Putamen (tissue), 1 donor: ENCODE measurements around the gene KCNMB2.
"Not testable (repeated sequence)": the region's sequence is repeated elsewhere in the genome, so short reads cannot be mapped to it uniquely, and the experiment has no call there.

Experiments
- DNase-seq: peaks from one replicate; pipeline ENCODE4 v3.0.0-alpha.2; 2016; ENCODE audit warnings: low spot score

KCNMB2 gene

DNA sequence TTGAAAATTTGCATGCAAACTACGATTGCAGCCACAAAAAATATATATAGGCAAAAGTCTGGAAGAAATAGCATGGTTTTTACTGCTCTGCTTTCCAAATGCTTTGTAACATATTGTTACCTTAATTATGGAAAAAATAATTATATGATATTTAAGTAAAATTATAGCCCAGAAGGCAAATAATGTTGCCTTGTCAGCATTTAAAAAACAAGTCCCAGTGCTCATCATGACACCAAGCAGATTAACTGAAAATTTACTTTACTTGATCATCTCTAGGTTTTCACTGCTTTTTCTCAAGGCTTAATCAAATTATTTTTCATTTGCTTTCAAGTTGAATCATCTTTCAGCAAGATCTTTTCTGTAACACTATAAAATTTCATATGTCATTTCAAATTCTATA is 272.5 kb downstream of the KCNMB2 start:
- DNase-seq, result no peak

DNA sequence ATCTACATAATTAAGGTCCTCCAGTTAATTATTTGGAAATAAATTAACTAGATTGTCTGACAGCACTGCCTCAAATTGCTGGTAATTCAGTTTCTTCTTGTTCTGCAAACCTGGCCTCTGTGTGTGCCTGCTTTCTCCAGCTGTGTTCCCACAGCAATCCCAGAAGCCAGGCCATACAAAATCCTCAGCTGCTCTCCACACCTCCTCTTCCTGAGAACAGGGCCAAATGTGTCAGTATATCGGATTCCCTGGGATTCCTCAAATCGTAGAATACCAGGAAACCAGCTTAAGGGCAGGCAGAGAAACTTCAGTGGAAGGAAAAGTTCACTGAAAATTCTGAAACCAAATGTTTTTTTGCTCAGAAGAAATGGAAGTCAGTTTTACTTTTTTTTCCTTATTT is 273.9 kb downstream of the KCNMB2 start:
- DNase-seq, result no peak

DNA sequence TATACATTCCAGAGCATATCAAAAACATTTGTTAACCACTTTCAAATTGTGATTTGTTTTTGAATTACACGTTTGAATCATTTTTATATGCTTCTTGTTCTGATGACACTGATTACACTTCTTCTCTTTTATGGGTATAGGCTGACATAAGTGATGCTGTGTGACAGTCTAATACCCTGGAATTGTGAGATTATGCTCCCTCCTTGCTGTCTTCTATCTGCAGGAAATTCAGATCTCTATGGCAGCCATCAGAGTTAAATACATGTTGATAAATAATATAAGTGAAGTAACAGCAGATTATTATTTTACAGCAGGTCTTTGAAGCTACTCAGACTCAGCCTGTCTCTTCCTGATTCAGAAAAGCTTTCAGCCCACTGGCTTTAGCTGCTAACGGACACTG is 286.5 kb downstream of the KCNMB2 start:
- no peak for DNase-seq

DNA sequence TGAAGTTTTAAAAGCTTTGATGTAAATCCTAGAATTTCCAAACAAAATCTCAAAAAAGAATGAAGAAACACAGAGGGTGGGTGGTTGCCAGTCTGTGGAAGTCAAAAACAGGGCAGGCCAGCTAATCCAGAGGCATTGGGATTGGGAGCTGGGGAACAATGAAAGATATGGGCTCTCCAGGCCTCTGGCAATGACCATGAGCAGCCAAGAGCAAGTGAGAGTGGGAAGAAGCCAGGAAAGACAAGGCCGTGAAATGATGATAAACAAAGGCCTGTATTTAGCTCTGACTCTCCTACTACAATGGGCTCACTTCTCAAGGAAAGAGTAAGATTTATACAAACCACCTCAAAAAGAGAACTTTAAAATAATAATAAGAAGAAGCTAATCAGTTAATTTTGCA is 286.9 kb downstream of the KCNMB2 start:
- no peak for DNase-seq

DNA sequence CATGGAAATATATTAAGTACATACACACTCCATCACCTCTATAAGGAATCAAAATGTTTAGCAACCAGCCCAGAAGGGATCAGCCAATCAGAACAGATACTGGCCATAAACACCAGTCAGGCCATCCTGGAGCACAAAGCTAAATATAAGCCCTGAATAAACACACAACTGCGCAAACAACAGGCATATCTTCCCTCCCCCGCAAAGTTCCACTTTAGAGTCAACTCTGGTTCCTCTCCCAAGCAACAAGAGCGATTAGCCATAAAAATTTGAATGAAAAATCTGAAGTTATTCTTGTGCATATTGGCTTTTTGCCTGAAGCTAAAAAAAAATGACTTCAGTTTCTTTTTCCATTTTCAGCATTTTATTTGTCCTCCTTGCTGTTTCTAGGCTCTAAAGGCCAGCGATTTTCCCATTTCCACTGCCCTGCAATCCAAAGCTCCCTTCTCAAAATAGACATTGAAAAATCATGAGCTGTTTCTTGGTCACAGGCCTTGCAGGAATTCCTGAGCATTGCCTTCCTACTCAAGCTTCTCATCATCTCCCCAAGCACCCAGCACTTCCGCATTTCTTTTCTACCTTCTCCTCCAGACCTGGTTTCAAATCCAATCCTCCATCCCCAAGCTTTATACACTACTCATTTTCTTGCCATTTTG is 287.5 kb downstream of the KCNMB2 start:
- DNase-seq, result peak; percentile 2

DNA sequence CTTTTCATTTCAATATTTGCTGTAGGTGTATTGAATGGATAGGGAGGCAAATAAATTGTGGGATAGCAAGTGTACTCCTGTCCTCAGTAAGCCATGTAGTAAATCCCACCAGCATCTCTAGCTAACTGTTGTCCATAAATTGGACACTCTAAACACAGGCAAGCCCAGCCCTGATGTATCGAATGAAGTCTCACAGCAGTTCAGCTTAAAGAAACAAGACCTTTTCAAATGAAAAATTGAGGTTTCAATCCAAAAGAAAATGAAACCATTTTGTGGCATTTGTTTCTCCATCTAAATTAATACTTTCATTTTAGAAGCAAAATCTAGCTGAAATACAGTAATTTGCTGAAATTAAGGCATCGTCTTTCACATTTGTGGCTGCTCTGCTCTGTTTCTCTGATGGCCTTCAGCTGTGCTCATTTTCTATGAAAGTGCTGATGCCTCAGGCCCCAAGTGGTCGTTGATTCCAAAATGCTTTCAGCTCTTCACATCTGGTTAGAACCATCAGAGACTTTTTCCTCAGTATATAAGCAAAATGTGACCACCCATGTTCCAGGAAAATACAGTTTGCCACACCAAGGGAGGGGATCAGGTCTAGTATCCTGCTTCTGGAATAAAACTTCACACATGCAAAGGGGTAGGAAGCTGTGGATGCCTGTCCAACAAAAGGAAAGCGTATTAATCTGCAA is 290.3 kb downstream of the KCNMB2 start:
- no peak for DNase-seq

DNA sequence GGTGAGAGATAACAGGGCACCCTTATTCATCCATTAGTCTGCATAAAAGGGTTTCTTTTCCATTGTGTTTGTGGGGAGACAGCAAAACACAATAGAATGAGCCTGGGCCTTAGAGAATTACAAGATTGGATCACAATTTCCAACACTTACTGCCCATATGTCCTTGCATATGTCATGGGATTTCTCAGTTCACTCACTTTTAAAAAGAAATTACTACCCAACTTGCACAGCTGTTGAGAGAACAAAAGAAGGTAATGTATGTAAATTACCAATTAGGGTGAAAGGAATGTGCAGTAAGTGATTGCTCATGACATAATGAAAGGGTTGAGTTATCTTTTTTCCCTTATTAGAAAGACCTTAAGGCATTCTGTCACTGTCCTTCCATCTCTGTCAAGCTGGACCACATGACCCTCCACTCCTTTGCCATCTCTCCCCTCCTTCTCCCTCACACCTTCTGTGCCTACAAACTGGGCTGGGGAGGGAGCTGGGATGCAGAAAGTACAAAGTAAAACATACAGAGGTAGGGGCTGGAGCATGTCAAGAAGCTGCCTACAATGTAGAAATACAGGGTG is 291.1 kb downstream of the KCNMB2 start:
- DNase-seq, result no peak

DNA sequence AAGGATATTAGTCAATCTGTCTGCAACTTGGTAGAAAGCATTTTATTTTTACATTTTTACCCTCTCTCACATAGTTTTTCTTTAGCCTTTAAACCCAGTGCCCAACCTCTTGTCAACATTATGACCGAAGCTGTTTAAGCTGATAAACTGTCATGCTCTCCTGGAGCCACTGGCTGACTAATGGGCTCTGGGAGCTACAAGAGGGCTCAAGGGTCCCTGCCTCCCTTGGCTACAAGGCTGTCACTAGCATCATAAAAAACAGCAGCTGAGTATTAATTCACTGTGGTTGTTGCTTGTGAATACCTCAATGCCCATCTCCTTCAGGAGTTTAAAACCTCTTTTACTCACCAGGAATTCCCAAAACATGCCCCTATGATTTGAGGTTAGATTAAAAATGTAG is 297.5 kb downstream of the KCNMB2 start:
- no peak for DNase-seq

DNA sequence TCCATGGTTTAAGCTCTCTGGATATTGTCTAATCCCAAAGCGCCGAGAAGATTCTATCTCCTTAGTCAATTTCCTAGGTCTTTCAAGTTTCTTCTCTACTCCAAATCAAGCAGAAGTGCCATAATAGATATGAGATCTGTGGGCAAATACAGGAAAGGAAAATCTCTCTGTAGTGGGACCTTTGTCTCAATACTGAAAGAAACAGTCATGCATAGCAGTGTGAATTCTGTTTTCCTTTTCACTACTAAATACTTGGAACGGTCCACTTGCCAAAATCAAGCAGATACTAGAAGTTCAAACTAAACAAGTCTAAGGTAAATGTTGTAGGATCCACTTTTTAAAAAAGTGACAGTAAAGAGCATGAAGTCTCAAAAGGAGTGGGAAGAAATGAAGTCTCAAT is 298.8 kb downstream of the KCNMB2 start:
- DNase-seq, result no peak

DNA sequence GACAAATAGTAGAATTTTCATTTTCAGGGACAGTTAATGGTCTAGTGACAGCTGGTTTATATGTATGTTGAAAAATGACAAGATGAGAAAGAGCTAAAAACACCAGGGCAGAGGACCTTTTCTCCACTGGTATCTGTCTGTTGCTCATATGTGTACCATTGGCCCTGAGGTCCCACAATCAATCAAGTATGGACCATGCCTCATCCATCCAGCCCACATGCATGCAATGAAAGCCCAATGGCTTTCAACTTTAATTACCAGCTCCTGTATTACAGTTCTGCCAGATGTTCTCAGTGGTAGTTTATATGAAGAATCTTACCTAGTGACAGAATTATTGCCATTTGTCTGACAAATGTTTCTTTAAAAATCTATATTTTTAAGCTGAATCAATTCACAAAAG is 301.3 kb downstream of the KCNMB2 start:
- no peak for DNase-seq

DNA sequence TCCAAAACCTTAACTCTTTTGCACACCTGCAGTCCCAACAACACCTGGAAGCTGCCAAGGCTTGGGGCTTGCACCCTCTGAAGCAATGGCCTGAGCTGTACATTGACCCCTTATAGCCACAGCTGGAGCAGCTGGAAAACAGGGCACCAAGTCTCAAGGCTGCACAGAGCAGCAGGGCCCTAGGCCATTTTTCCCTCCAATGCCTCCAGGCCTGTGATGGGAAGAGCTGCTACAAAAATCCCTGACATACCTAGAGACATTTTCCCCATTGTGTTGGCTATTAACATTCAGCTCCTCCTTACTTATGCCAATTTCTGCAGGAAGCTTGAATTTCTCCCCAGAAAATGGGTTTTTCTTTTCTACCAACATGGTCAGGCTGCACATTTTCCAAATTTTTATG is 304.4 kb downstream of the KCNMB2 start:
- no peak for DNase-seq

DNA sequence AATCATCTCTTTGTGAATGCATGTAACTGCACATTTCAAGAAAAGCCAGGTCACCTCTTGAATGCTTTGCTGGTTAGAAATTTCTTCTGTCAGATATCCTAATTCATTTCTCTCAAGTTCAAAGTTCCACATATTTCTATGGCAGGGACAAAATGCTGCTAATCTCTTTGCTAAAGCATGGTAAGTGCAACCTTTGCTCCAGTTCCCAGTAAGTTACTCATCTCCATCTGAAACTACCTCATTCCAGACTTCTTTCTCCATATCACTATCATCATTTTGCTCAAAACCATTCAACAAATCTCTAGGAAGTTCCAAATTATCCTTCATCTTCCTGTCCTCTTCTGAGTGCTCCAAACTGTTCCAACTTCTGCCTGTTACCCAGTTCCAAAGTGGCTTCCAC is 304.8 kb downstream of the KCNMB2 start:
- no peak for DNase-seq

DNA sequence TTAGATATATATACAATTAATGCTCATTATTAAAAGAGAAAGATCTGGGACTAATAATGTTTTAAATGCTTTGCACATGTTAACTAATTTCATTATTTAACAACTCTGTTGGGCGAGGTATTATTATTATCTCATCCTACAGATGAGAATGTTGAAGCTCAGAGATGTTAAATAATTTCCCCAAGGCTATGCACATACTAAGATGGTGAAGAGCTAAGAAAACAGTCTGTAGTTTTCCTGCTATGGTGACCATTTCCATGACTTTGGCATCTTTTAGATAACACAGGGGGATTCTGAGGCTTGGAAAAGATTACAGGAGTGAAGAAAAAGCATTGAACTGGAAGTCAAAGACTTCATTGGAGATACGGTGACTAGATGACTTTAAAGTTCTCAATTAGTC is 308.7 kb downstream of the KCNMB2 start:
- DNase-seq, result no peak

DNA sequence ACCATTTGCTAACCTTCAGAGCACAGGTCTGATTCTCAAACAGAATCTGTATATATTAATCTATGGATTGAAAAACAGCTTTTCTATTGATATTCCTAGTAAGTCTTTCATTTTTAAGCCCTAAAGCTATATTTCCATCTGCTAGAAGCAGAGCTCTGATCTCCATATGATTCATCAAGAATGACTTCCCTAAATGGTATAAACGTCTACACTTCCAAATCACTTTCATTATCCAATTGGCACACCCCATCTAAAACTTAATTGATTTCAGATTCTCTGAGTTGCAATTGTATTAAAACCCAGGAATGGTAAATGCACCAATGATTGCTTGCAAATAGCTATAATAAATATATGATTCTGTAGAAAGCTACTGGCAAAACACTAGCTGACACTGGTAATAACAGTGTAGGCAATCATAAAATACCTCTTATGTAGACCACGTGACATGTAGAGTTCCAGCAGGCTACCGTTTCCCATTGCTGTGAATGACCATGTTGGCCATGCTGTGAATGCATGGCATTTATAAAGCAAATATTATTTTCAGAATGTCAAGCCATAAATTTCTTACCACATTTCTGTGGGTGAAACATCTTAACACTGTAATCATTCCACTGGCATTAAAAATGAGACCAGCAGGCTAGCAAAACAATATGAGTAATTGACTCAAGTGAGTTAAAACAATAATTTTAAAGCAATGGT is 309.3 kb downstream of the KCNMB2 start:
- no peak for DNase-seq

DNA sequence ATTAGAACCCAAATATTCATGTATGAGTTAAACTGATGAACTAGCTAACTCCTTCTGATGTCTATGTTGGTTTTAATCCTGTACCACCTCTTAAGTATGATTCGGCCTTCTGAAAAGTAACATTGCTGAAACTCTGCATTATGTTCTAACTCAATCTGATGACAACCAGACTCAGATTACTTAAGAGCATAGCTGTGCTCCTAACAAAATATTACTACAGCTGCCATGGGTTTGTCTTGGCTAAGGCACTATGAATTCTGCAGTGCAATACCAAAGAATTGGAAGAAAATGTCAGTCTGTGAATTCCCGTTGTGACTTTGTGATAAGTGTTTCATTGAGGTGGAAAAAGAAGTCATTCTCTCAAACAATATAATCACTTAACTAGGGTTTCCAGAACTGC is 311.0 kb downstream of the KCNMB2 start:
- no peak for DNase-seq

DNA sequence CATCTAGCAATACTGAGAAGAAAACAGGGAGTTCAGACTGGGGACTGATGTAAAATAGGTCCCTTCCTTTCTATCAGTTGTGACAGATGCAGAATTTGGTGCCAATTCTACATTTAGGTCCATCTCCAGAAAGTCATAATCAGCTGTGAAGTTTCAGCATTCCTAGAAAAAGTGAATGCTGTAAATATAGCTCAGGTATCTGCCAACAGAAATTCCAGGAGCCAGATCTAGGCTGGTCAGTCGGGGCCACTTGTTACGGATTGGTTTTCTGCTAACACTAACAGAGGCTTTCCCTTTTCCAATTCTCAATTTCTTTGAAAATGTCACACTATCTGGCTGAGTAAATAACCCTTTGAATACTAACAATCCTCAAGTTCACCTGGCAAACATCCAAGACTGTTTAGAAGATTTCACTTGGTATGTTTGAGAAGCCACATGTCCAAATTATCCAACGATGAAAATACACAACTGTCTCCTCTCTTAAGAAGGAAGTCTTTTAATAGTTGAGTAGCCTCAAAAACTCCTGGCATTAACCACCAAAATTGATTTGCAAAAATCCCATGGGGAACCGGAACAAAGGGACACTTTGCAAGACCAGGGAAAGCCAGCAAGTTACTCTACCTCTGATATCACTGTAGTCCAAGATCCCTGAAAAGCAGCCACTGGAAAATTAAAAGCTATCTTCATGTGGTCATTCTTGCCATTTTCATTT is 313.1 kb downstream of the KCNMB2 start:
- DNase-seq, result no peak

DNA sequence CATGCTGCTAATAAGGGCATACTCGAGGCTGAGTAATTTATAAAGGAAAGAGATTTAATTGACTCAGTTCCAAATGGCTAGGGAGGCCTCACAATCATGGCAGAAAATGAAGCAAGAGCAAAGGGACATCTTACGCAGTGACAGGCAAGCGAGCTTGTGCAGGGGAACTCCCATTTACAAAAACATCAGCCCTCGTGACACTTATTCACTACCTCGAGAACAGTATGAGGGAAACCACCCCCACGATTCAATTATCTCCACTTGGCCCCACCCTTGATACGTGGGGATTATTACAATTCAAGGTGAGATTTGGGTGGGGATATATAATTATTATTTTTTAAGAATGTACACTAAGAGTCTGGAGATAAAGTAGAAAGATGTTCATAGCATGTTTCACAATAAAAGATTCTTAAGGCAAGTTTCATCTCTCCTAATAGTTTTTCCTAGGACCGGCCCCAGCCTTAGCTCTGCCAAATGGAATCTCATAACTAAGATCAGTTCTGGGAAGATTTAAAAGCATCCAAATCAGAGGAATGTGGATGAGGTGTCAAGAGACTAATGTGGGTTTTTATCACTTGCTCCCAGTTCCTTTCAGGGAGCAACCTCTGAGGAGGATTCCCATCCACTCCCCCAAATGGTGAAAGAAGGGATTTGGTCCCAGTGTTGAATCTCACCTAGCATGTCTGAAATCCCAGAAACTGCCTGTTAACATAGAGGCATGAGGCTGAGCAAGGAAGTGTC is 314.4 kb downstream of the KCNMB2 start:
- DNase-seq, result no peak

DNA sequence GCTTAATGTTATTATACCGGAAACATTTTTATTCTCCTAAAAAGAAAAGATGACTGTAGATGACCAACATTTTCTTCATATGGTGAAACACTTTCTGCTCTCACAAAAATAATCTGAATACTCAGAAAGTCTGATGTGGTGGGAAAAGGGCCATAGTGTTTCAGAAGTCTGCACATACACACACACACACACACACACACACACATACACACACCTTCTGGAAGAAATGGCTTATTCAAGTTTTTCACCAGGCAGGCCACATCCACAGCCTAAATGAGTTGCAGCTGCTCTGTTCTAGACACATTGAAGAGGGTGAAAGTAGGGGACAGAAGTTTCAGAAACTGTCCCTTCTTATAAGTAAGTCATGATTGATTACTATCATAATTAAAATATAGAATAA is 315.3 kb downstream of the KCNMB2 start:
- DNase-seq, result no peak

DNA sequence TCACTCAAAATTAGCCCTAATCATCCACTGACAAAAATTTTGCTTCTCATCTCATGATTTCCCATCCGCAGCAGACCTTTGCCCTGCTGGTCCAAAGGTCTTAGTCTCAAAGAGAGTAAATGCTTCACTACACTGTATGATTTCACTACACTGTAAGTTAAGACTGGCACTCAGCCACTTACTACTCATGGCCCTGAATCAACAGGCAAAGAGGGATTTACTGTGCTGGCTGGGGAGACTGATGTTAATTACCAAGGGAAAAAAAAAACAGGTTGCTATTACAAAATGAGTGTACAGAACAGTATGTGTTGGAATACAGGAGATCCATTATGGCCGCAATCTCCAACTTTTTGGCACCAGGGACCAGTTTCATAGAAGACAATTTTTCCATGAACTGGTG is 320.6 kb downstream of the KCNMB2 start:
- no peak for DNase-seq

DNA sequence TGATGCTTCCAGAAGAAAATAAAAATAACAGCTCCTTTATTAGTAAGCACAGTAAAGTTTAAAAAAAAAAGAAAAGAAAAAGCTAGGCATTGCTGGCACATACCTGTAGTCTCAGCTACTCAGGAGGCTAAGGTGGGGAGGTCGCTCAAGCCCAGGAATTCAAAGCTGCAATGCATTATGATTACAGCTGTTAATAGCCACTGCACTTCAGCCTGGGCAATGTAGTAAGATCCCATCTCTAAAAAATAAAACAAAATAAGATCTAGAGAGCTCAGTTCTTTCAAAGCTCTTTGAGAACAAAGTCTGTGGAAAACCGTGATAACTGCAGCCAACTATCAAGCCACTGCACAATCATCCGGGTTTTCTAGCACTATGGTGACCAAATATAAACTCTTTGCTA is 323.1 kb downstream of the KCNMB2 start:
- no peak for DNase-seq

DNA sequence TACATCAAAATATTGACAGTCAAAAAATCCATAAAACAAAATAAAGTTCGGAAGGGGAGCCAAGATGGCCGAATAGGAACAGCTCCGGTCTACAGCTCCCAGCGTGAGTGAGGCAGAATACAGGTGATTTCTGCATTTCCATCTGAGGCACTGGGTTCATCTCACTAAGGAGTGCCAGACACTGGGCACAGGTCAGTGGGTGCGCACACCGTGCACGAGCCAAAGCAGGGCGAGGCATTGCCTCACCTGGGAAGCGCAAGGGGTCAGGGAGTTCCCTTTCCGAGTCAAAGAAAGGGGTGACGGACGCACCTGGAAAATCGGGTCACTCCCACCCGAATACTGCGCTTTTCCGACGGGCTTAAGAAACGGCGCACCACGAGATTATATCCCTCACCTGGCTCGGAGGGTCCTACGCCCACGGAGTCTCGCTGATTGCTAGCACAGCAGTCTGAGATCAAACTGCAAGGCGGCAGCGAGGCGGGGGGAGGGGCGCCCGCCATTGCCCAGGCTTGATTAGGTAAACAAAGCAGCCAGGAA is 323.7 kb downstream of the KCNMB2 start:
- not testable (repeated sequence) for DNase-seq

DNA sequence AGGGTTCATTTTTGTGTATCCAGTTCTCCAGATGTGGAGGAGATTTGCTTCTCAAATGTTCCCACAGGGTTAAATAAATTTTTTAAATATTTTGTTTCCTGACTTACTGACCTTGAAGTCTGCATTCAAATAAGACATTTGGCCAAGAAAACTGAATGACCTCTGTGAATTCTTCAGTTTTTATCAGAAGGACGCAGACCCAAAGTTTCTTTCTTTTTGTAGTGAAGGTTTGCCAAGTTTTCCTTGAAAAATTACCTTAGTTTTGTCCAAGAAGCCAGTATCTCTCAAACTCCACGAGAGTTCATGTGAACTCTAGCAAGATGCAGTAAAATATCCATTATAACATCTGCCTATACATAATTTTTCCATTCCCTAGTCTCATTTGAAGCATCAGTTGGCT is 332.4 kb downstream of the KCNMB2 start:
- no peak for DNase-seq
